Type B pancreatic cell (in vitro differentiated cells): ENCODE measurements around the gene KIF1A. TPM values are rescaled to one million over a fixed set of nuclear protein-coding genes. Genes with fewer than 3 reads are reported as not detected.

Experiments used
- DNase-seq: peaks from one replicate; pipeline ENCODE4 v3.0.0; 2021; ENCODE audit warnings: mixed read lengths; ENCODE audit not compliant: unreplicated experiment; ENCODE audit errors: extremely low spot score
- H3K27ac Mint-ChIP-seq: 2 replicates; pipeline ENCODE4 v1.8.0; 2021; ENCODE audit warnings: mild to moderate bottlenecking, mixed read lengths
- H3K27me3 Mint-ChIP-seq: 2 replicates; pipeline ENCODE4 v1.8.0; 2021; ENCODE audit warnings: mixed read lengths
- H3K36me3 Mint-ChIP-seq: 2 replicates; pipeline ENCODE4 v1.8.0; 2021; ENCODE audit warnings: mixed read lengths
- H3K4me1 Mint-ChIP-seq: one replicate; pipeline ENCODE4 v1.8.0; 2021; ENCODE audit warnings: mixed read lengths; ENCODE audit not compliant: unreplicated experiment
- H3K4me3 Mint-ChIP-seq: 2 replicates; pipeline ENCODE4 v1.8.0; 2021; ENCODE audit warnings: mild to moderate bottlenecking, mixed read lengths
- H3K9me3 Mint-ChIP-seq: 2 replicates; pipeline ENCODE4 v1.8.0; 2021; ENCODE audit warnings: mixed read lengths
- total RNA-seq: library from RNA; stranded (reverse); gene quantifications from 2 replicates; pipeline ENCODE4 v1.2.1, GENCODE V29; 2021; ENCODE audit warnings: low replicate concordance
- TF ChIP-seq, protein P1 (sequence below): fragments of 200-600 bp; sonication (generic); conservative IDR thresholded peaks from 2 replicates; pipeline ENCODE4 v1.5.0; 2021; ENCODE audit warnings: antibody characterized with exemption, mild to moderate bottlenecking

The KIF1A gene
- total RNA-seq, 1 donor from 2014 or later, result 78.4 TPM

DNA sequence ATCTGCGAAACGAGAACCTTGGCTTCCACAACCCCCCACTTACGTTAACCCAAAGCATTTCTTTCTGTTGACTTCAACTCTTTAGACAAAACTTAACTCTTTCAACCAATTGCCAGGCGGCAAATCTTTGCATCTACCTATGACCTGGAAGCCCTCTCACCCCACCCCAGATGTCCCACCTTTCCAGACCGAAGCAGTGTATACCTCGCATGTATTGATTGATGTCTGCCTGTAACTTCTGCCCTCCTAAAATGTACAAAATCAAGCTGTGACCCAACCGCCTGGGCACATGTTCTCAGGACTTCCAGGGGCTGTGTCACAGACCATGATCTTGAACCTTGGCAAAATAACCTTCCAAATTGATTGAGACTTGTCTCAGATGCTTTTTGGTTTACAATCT is 149.6 kb downstream of the KIF1A start:
- Mint-ChIP-seq H3K4me1 (no peaks in the 10 kb centered on the region), H3K4me3 (no peak overlapping the region), H3K9me3 (no peaks in the 10 kb centered on the region), H3K36me3 (no peaks in the 10 kb centered on the region), H3K27ac (no peak overlapping the region), H3K27me3 (peaks cover 54% of the 10 kb centered on the region)
- no peak for DNase-seq
- TF ChIP-seq, protein P1, sequence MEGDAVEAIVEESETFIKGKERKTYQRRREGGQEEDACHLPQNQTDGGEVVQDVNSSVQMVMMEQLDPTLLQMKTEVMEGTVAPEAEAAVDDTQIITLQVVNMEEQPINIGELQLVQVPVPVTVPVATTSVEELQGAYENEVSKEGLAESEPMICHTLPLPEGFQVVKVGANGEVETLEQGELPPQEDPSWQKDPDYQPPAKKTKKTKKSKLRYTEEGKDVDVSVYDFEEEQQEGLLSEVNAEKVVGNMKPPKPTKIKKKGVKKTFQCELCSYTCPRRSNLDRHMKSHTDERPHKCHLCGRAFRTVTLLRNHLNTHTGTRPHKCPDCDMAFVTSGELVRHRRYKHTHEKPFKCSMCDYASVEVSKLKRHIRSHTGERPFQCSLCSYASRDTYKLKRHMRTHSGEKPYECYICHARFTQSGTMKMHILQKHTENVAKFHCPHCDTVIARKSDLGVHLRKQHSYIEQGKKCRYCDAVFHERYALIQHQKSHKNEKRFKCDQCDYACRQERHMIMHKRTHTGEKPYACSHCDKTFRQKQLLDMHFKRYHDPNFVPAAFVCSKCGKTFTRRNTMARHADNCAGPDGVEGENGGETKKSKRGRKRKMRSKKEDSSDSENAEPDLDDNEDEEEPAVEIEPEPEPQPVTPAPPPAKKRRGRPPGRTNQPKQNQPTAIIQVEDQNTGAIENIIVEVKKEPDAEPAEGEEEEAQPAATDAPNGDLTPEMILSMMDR, result no peak

DNA sequence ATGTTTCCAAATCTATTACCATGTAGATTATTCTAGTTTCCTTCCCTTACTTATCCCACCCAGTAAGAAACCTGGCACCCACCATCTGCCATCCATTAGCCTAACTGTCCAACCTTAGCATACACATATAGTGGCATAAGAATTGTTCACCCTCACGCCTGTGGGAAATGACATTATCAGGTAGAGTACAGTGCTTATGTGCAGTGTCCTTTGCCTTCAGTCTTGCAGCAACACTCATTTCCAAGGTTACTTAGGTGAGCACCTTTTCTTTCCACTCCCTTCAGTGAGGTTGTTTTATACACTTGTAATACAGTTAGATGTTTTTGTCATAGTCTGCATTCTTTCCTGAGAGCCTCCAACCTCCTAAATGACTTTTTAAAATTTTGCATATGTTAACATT is 155.4 kb downstream of the KIF1A start:
- Mint-ChIP-seq H3K4me1 (no peaks in the 10 kb centered on the region), H3K27me3 (peaks cover 57% of the 10 kb centered on the region), H3K36me3 (no peaks in the 10 kb centered on the region), H3K4me3 (no peak overlapping the region), H3K9me3 (peaks cover 6% of the 10 kb centered on the region), H3K27ac (no peak overlapping the region)
- TF ChIP-seq, protein P1, result no peak
- no peak for DNase-seq

Other genes with a start within 250 kb of the KIF1A start
- gene CAPN10, start 233.5 kb downstream of the KIF1A start, total RNA-seq, result 36.3 and 55.2 TPM in 2 replicates
- 3.6 and 3.9 TPM in 2 replicates for gene GPR35, start 194.7 kb downstream of the KIF1A start, total RNA-seq
- gene AQP12B, start 137.3 kb downstream of the KIF1A start, total RNA-seq, result 0.10 and 0.43 TPM in 2 replicates
- gene AQP12A, start 128.4 kb downstream of the KIF1A start, total RNA-seq, result 0.97 TPM in 1 of 2 replicates, not detected in the other
- 0.51 and 1.00 TPM in 2 replicates for gene AGXT, start 48.6 kb upstream of the KIF1A start, total RNA-seq
- 62.0 and 157 TPM in 2 replicates for gene MAB21L4, start 75.9 kb upstream of the KIF1A start, total RNA-seq
- gene CROCC2, start 86.1 kb upstream of the KIF1A start, total RNA-seq, result 0.68 and 0.98 TPM in 2 replicates
- 9.7 and 140 TPM in 2 replicates for gene SNED1, start 178.4 kb upstream of the KIF1A start, total RNA-seq